PFSK-1 (cell line): ENCODE data around the gene SLC8A1.

ENCODE experiments used
- FOXP2 ChIP-seq: optimal IDR thresholded peaks from 2 replicates; pipeline ENCODE3; 2011; ENCODE audit warnings: borderline replicate concordance, control low read depth, inconsistent platforms; ENCODE audit not compliant: insufficient read depth; ENCODE audit errors: extremely low read length, extremely low read depth
- POLR2AphosphoS5 ChIP-seq: IDR thresholded peaks from 2 replicates; pipeline ENCODE4 v1.6.1; 2012; ENCODE audit warnings: low read depth, mild to moderate bottlenecking, control low read depth, low read length, moderate library complexity
- SIN3A ChIP-seq: IDR thresholded peaks from 2 replicates; pipeline ENCODE4 v1.6.1; 2012; ENCODE audit warnings: mild to moderate bottlenecking, low read length, moderate library complexity, borderline replicate concordance; ENCODE audit not compliant: insufficient read depth
- TAF1 ChIP-seq: IDR thresholded peaks from 2 replicates; pipeline ENCODE4 v1.6.1; 2012; ENCODE audit warnings: low read length, control low read depth, borderline replicate concordance; ENCODE audit not compliant: insufficient read depth
- TF ChIP-seq, protein P1 (sequence below), 2 experiments: IDR thresholded peaks; 2 replicates each; pipeline versions ENCODE4 v1.6.1 to v1.8.0; 2011 to 2012; ENCODE audit warnings: low read depth in 2 of 2, low read length in 2 of 2, control low read depth in 1 of 2, inconsistent platforms in 1 of 2, mild to moderate bottlenecking in 1 of 2, moderate library complexity in 1 of 2; ENCODE audit not compliant: insufficient read depth in 1 of 2

Gene SLC8A1

DNA sequence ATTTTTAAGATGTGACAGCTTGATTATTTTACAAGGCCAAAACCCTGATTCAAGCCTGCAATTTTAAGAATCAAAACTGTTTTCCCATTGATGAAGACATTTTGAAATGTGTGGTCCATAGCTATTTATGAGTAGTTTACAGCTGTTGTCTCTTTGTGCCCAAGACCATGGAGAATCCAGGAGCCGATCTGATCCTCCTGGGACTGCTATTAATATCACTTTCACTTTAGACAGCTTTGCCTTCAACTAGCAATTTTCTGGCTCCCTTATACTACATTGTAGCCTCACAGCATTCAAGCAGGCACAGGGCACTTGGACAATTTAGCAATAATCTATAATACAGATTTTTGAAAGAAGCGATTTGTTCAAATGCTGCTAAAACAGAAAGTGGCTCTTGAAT, 172.9 kb downstream of the SLC8A1 start:
- TF ChIP-seq TAF1 (no peak), FOXP2 (no peak), SIN3A (no peak), POLR2AphosphoS5 (no peak)
- TF ChIP-seq, protein P1, sequence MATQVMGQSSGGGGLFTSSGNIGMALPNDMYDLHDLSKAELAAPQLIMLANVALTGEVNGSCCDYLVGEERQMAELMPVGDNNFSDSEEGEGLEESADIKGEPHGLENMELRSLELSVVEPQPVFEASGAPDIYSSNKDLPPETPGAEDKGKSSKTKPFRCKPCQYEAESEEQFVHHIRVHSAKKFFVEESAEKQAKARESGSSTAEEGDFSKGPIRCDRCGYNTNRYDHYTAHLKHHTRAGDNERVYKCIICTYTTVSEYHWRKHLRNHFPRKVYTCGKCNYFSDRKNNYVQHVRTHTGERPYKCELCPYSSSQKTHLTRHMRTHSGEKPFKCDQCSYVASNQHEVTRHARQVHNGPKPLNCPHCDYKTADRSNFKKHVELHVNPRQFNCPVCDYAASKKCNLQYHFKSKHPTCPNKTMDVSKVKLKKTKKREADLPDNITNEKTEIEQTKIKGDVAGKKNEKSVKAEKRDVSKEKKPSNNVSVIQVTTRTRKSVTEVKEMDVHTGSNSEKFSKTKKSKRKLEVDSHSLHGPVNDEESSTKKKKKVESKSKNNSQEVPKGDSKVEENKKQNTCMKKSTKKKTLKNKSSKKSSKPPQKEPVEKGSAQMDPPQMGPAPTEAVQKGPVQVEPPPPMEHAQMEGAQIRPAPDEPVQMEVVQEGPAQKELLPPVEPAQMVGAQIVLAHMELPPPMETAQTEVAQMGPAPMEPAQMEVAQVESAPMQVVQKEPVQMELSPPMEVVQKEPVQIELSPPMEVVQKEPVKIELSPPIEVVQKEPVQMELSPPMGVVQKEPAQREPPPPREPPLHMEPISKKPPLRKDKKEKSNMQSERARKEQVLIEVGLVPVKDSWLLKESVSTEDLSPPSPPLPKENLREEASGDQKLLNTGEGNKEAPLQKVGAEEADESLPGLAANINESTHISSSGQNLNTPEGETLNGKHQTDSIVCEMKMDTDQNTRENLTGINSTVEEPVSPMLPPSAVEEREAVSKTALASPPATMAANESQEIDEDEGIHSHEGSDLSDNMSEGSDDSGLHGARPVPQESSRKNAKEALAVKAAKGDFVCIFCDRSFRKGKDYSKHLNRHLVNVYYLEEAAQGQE (IDR thresholded peaks at IDR 0.05; ENCODE audit: insufficient read depth in 1 of 2, low read depth in 2 of 2, low read length in 2 of 2) = no peak

DNA sequence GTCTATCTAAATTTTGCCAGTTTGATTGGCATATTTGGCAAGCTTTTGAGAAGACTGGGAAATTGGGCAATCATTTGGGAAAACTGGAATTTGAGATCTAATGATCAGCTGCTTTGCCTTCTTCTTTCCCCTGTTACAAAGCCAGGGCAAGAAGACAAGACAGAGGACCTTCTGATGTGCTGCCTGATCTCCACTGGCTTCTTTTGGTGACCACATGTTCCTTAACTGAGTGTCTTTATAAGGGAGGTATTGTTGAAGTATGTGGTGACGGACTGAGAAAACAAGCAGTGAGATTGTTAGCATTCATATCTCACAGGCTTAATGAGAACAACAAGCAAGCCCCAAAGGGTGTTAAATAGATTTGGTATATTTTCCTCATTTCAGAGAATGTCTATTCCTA, 175.8 kb downstream of the SLC8A1 start:
- no peak for TF ChIP-seq SIN3A
- TF ChIP-seq, protein P1 (IDR thresholded peaks at IDR 0.05; ENCODE audit: insufficient read depth in 1 of 2, low read depth in 2 of 2, low read length in 2 of 2) = no peak
- no peak for TF ChIP-seq FOXP2
- no peak for TF ChIP-seq POLR2AphosphoS5
- TF ChIP-seq TAF1 = no peak

DNA sequence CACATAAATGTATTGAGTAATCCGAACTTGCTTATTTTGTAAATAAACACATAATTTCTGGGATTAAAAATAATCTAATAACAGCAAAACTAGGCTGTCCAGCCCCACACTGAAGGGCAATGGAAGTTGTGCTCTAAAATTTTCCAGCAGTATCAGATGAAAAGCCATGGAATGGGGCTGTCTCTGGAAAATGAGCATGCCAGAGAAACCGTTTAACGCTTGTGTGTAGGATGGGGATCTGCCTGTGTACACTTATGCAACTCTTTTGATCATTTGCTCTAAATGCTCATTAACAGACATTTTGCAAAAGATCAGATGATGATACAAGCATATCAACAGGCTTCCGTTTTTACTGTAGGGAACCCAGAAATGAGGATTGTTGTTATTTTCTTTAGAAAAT, 177.6 kb downstream of the SLC8A1 start:
- TF ChIP-seq SIN3A (no peak), TAF1 (no peak), POLR2AphosphoS5 (no peak), FOXP2 (no peak)
- TF ChIP-seq, protein P1 (IDR thresholded peaks at IDR 0.05; ENCODE audit: insufficient read depth in 1 of 2, low read depth in 2 of 2, low read length in 2 of 2) = no peak

DNA sequence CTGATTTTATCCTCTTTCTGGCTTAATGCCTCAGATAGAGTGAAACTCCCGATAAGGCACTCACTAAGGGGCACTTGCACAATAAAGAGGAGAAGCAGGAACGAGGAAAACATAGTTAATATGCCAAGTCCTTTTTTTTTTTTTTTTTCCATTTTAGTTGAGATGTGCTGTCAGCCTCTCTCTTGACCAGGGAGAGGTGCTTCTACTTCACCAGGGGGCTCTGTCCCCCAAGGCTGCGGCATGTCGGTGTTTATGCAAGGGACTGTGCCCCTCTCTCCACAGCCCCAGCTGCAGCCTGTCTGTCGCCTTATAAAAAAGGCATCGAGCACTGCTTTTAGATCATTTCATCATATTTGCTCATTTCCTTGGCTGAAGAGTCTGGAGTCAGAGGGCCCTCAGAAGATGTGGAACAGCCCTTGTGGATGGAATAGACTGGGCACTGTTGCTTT, 178.1 kb downstream of the SLC8A1 start:
- TF ChIP-seq POLR2AphosphoS5 (no peak), SIN3A (no peak)

DNA sequence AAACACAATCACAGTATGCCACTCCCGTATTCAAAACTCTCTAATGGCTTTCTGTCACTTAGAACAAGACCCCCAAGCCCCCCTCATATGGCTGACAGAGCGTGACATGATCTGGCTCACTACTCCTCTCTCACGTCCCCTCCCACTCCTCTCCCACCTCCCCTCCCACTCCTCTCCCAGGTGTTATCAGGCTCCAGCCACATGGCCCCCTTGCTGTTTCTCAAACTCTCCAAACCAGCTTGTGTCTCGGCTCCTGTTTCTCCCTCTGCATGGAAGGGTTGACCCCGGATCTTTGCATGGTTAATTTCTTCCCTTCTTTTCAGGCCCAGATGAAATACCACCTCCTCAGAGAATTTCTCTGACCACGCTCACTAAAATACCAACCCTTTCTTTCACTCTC, 180.8 kb downstream of the SLC8A1 start:
- TF ChIP-seq FOXP2 (no peak), SIN3A (no peak), POLR2AphosphoS5 (no peak), TAF1 (no peak)
- TF ChIP-seq, protein P1 (IDR thresholded peaks at IDR 0.05; ENCODE audit: insufficient read depth in 1 of 2, low read depth in 2 of 2, low read length in 2 of 2) = no peak
